Pons (tissue), 1 donor: ENCODE data around the gene RPRD2.
A peak's percentile ranks its signal among the peaks of the same experiment; 100 is the strongest.

Experiments used
- DNase-seq: peaks from one replicate; pipeline ENCODE4 v3.0.0-alpha.2; 2016; ENCODE audit warnings: low spot score

The RPRD2 gene

DNA sequence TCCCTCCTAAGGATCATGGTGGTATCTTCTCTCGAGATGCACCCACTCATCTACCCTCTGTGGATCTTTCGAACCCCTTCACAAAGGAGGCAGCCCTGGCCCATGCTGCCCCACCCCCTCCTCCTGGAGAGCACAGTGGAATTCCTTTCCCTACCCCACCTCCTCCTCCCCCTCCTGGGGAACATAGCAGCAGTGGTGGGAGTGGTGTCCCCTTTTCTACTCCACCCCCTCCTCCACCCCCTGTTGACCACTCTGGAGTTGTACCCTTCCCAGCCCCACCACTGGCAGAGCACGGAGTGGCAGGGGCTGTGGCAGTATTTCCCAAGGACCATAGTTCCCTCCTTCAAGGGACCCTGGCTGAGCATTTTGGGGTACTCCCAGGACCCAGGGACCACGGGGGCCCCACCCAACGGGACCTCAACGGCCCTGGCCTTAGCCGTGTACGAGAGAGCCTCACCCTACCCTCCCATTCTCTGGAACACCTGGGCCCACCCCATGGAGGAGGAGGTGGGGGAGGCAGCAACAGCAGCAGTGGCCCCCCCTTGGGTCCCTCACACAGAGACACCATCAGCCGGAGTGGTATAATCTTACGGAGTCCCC, 108.8 kb downstream of the RPRD2 start:
- DNase-seq: no peak

- DNase-seq: peak; percentile 35
Measured at GRCh38 chr1:150473659-150474058, 109.7 kb downstream of the RPRD2 start.

DNA sequence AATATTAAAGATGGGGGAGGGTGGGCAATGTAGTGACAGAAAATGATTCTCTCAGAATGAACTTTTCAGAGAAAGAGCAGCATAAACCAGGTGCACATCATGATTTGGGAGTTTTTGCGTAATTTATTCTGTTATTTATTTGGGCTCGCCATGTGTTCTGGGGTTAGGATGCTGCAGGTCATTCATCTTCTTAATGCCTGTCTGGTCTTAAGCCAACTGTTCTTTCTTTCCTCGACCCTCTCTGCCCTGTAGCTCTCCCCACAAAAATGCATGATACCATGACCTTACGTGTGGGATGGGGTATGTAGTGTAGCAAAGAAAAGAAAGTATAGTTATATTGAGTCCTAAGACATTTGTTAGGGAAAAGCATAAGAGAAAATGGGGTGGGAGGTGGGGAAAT, 110.9 kb downstream of the RPRD2 start:
- DNase-seq: no peak

DNA sequence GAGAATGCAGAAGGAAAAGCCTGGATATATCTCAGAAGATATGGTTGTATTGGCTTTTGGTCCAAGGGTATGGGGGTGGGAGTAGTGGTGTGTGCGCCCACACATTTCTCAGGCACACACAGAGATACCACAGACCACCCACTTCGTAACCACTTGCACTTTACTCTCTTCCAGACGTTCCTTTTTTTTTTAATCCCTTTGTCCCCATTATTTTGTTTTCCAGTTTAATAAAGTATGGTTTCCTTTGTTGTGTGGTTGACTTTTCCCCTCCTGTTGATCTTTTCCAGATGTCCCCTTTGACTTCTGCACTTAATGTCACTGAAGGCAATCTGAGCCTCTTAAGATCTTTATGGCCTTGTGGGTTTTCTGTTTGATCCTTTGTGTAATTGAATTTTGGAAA, 112.8 kb downstream of the RPRD2 start:
- DNase-seq: no peak

DNA sequence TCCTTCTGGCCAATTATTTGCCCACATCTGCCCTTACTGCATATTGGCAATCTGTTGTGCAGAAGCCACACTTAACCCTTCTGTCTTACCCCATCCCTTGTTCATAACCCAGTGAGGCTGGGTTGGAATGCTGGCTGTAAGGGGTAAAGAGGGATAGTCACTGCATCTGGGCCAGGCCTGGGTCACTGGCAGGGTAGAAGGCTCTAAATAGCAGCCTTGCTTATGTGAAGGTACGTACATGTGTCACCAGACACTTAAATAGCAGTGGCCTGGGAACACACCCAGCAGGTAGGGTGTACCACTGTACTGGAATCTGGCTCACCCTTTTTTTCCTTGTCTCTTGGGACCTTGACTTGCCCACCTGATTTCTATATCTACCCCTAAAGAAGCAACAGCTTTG, 113.4 kb downstream of the RPRD2 start:
- DNase-seq: no peak

GRCh38 chr1:150477733-150478132, 113.8 kb downstream of the RPRD2 start:
- DNase-seq: no peak

- DNase-seq: no peak
Measured at GRCh38 chr1:150479370-150479769, 115.4 kb downstream of the RPRD2 start.

GRCh38 chr1:150479927-150480352, 116.0 kb downstream of the RPRD2 start:
- DNase-seq: no peak

GRCh38 chr1:150484431-150484830, 120.5 kb downstream of the RPRD2 start:
- DNase-seq: no peak

DNA sequence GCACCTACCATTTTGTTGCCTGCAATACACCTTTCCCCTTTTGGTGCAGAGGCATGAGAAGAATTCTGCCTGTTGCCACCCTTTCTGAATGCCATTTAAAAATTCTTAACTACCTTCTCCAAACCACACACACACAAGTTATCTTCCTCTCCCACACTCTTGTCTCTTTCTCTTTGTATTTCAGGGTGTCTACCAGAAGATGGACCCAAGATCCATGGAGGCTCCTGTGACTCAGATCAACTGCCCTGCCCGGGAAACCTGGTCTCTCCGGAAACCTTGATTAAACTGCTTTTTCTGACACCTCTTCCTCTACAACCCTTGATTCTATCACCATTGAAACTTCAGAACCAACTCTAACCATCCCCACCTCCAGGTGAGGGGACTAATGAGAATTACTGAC, 120.9 kb downstream of the RPRD2 start:
- DNase-seq: no peak

GRCh38 chr1:150486966-150487762, 123.2 kb downstream of the RPRD2 start, which contains the start of gene TARS2:
Gene TARS2 (plus strand): TSS chr1:150487419. CDS start chr1:150487451, 32 bp downstream.
- DNase-seq: peak; percentile 99

GRCh38 chr1:150487763-150488115, 123.8 kb downstream of the RPRD2 start:
- no peak for DNase-seq

DNA sequence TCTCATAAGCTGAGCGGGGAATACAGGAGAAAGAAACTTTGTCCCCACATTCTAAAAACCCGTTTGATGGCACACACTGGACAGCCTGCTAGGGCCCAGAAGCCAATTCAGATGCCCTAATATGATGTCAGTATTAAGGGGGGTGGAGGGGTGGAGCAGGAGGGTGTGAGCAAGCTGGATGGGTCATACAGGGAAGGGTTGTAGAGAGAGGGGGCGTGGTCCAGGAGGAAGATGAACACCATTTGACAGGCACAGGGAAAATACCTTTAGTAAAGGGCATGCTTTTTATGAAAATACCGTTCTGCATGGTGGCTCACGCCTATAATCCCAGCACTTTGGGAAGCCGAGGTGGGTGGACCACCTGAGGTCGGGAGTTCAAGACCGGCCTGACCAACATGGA, 129.2 kb downstream of the RPRD2 start:
- DNase-seq: no peak

- DNase-seq: no peak
Measured at GRCh38 chr1:150498342-150498741, 134.4 kb downstream of the RPRD2 start.

DNA sequence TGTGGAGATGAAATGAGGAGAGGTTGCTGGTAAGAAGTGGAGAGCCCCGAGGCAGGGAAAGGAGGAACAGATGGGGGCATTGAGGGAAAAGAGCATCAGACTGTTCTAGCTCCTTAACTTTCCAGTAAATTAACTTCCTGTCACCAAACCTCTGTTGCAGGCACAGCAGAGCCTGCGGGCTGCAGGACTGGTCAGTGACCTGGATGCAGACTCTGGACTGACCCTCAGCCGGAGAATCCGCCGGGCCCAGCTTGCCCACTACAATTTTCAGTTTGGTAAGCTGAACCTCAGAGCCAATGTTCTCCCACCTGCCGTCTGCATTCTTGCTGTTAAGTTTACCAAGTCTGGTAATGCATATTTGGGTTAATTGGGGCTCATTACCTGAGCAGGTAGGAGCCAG, 141.5 kb downstream of the RPRD2 start:
- no peak for DNase-seq

DNA sequence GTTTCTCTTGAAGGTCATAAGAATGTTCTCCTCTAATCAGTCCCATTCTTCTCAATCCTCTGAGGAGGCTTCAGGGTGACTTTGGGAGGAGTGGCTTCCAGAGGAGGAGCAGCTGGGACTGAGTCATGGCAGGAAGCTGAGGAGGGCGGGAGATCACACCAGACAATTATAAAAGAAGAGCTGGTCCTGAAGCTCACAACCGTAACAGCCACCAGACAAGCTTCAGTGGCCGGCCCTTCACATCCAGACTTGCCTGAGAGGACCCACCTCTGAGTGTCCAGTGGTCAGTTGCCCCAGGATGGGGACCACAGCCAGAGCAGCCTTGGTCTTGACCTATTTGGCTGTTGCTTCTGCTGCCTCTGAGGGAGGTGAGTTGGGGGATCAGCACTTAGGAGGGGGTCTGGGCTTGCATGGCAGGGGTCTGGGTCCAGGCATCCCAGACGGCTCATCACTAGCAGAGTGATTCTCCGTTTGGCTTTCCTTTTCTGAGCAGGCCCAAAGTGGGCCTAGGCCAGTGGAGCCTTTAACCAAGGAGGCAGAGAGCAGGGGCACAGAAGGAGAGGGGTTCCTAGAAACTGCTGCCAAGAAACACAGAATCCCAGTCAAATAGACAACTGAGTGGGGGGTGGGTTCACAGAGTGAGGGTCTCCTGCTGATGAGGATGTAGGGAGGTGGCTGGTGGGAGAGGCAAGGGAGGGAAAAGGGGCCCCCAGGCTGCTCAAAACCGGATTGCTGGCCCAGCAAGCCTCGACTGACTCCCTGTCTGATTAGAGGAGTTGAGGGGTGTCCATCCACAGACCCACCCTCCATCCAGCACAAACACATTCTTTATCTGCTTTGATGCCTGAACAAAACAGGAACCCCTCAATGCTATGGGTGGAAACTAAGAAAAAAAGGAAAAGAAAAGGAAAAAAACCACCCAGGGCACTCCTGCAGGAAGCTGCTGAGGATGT, 144.2 kb downstream of the RPRD2 start, which contains the start of gene ECM1:
ECM1 (plus strand) TSS at position 198 of the 953 bp plus-strand sequence; CDS start at position 299, 101 bp downstream.
- DNase-seq: no peak

DNA sequence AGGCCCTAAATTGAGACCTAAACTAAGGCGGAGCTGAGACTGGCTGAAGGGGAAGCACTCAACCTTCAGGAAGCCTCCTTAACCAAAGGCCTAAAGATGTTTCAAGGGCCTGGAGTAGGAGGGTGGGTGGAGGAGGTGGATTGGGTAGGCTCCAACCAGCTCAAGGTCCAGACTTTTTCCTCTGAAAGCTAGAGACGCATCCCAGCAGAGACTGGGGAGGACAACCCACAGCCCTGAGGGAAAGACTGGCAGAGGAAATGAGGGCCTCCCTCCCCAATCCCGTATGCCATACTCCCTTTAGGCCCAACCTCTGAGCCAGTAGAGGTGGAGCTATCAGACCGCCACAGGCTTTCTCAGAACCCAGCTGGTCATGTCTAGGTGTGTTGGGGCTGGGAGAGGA, 145.0 kb downstream of the RPRD2 start:
- DNase-seq: no peak

DNA sequence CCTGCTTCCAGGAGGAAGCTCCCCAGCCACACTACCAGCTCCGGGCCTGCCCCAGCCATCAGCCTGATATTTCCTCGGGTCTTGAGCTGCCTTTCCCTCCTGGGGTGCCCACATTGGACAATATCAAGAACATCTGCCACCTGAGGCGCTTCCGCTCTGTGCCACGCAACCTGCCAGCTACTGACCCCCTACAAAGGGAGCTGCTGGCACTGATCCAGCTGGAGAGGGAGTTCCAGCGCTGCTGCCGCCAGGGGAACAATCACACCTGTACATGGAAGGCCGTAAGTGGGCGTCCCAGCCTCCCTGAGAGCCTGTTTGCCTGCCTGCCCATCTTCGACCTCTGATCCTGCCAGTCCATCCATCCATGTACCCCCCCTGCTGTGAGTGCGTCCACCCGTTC, 147.6 kb downstream of the RPRD2 start:
- DNase-seq: no peak

DNA sequence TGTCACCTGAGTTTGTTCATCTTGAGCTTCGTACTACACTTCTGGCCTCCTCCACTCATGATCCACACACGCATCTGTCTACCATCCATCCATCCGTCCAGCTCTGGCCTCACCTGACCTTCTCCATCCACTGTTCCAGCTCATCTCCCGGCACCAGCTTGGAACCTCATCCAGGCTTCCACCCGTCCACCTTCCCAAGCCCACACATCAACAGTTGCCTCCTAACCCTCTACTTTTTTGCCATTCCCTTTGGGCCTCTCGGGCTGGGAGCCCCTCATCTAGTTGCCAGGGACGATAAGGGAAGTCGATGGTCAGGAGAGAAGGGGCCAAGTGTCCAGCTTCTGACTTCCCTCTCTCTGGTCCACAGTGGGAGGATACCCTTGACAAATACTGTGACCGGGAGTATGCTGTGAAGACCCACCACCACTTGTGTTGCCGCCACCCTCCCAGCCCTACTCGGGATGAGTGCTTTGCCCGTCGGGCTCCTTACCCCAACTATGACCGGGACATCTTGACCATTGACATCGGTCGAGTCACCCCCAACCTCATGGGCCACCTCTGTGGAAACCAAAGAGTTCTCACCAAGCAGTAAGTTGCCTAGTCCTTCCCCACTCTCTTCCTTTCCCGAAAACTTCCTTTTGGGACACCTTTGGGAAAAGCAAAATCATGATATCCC, 148.2 kb downstream of the RPRD2 start:
- no peak for DNase-seq

DNA sequence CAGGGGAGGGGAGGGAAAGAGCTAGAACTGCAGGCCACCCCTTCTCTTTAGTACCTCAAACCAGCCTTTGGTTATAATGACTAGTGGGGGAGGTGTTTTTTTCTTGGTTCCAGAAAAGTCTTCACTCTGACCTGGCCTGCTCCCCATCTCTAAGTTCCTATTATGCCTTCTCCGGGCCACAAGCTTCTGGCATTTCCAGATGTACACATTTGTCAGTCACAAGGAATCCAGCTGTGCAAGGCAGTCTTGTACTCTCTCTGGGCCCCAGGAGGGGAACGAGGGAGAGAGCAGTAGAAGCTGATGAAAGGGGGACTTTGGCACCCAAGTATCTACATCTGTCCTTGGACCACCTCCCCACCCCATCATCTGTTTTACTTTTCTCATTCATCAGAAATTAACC, 148.9 kb downstream of the RPRD2 start:
- no peak for DNase-seq

GRCh38 chr1:150513351-150513791, 149.4 kb downstream of the RPRD2 start:
- no peak for DNase-seq

DNA sequence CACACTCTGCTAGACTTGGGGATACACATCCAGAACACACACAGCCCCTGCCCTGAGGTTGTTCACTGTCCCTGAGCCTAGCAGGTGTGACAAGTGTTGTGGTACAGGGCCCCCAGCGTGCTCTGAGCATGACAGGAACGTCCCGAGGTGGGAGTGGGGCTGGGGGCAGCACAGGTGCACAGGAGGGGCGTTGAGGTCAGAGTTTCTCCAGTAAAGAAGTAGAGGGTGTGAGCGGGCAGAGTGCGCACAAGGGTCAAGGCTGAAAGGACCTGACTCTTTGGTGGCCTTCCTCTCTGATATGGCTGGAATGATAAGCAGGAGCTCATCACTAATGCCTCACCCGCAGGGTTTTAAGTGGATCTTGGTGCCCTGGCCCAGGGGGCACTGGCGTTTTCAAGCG, 150.3 kb downstream of the RPRD2 start:
- DNase-seq: no peak
